VCaP (cell line): ENCODE results near the gene DMRT2.

Source experiments
- H3K27ac ChIP-seq: fragments of 450-650 bp; 2 replicates; pipeline ENCODE4 v1.5.1; 2017
- TF ChIP-seq, protein P1 (sequence below): fragments of 450-650 bp; conservative IDR thresholded peaks from 2 replicates; pipeline ENCODE4 v1.5.1; 2017; ENCODE audit warnings: mild to moderate bottlenecking, moderate library complexity

The DMRT2 gene

DNA sequence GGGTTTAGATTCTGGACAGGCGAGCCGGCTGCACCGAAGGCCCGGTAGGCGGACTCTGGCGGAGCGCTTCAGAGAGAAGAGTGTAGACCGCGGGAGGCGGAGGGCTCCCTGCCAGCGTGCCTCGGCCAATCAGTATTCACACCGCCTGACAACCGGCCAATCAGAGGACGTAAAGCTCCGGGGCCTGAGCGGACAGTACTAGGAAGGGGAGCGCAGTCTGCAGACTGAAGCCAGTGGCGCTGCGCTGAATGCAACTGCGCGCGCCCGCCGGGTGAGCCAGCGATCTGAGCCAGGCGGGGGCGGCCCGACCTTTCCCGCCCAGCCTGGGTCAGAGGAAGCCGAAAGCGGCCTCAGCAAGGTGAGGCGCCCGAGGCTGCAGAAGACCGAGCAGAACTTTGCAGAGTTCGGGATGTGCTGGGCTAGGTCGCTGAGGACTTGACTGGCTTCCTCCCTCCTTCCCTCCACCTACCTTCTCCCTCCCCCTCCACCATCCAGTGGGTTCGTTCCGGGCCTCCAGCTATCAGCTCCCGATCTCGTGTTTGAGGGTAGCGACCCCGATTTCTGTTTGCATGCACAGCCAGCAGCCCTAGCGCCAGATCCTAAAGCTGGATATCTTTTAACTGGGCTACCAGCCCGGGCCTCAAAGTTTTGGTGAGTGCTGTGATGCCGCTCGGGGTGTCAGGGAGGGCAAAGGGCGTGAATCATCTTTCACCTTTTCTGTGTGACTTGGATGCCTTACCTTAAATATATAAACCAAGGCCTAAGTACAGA is at the start of gene DMRT2:
Gene DMRT2, plus strand, starts transcription at position 233 of the 771 bp plus-strand sequence. CDS start 1,257 bp downstream, outside the sequence.
- TF ChIP-seq, protein P1, sequence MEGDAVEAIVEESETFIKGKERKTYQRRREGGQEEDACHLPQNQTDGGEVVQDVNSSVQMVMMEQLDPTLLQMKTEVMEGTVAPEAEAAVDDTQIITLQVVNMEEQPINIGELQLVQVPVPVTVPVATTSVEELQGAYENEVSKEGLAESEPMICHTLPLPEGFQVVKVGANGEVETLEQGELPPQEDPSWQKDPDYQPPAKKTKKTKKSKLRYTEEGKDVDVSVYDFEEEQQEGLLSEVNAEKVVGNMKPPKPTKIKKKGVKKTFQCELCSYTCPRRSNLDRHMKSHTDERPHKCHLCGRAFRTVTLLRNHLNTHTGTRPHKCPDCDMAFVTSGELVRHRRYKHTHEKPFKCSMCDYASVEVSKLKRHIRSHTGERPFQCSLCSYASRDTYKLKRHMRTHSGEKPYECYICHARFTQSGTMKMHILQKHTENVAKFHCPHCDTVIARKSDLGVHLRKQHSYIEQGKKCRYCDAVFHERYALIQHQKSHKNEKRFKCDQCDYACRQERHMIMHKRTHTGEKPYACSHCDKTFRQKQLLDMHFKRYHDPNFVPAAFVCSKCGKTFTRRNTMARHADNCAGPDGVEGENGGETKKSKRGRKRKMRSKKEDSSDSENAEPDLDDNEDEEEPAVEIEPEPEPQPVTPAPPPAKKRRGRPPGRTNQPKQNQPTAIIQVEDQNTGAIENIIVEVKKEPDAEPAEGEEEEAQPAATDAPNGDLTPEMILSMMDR, result peak; percentile 23
- peak within 1 kb of the TSS; percentile 43 for H3K27ac ChIP-seq

DNA sequence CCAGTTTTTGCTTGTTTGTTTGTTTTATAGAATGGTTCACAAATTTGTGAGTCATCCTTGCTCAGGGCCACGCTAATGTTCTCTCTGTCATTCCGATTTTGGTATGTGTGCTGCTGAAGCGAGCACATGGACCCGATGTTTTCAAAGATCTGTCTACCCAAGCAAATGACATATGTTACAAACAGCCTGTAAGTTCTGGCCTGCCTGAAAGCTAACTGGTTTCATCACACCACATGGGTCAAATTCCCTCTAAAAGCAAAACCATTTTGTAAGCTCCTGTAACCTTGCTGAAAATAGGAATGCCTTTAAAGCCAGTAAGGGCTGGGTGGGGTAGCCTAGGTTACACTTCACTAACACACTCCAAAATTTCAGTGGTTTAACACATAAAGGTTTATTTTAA is 48.3 kb upstream of the DMRT2 start:
- TF ChIP-seq, protein P1, result no peak

DNA sequence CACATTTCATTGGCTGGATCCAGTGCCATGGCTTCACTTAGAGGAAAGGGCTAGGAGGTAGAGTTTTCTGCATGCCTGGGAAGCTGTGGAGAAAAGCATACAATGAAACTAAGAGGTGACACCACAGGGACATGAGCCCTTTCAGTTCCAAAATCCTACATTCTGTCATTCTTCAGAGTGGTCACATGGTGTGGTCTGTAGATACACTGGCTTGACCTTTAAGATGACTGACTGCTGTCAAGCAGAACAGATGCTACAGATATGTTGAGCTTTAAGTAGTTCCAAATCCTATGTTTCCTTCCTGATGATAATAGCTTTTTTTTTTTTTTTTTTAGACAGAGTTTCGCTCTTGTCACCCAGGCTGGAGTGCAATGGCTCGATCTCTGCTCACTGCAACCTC is 47.5 kb upstream of the DMRT2 start:
- no peak overlapping the region for H3K27ac ChIP-seq
- TF ChIP-seq, protein P1, result no peak

More for the DNA sequence above, 48.3 kb upstream of the DMRT2 start:
- no peak overlapping the region for H3K27ac ChIP-seq

DNA sequence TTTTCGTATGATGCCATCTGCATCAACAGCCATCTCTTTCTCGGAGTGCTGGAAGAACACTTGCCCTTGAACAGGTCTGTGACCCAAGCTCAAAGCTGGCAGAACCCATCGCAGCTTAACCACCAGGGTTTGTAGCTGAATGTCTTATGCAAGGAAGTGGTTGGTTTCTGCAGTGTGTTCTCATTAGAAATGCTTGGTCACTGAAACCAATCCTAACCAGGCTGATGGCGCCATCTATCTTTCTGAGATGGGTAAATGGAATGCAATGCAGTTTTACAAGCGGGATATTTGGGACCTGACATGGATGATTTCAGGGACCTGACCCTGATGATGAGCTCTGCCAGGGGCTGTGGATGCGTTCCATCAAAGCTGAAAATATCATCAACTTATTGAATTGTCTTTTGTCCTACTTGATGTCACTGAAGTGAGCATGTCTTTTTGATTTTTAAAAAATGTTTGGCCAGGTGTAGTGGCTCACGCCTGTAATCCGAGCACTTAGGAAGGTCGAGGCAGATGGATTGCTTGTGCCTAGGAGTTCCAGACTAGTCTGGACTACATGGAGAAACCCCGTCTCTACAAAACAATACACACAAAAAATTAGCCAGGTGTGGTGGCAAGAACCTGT is 45.0 kb upstream of the DMRT2 start:
- H3K27ac ChIP-seq, result no peak overlapping the region
- TF ChIP-seq, protein P1, result peak; percentile 84

DNA sequence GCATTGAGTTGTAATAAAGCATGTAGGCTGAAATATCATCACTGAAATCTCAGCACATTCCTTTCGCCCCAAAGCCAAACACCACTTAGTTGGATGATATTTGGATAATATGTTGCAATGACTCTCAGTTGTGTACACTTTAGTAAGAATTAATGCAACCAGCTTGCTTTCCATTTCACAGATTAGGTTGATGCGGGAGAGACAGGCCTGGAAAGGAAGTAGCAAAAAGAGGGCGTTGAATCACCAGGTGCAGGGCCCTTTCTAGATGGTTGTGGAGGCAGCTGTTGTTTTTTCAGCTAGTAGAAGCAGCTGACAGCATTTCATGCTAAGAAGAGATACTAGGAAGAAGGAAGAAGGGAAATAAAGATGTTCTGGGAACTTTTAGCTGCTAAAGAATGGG is 42.8 kb upstream of the DMRT2 start:
- TF ChIP-seq, protein P1, result no peak
- H3K27ac ChIP-seq, result no peak overlapping the region

DNA sequence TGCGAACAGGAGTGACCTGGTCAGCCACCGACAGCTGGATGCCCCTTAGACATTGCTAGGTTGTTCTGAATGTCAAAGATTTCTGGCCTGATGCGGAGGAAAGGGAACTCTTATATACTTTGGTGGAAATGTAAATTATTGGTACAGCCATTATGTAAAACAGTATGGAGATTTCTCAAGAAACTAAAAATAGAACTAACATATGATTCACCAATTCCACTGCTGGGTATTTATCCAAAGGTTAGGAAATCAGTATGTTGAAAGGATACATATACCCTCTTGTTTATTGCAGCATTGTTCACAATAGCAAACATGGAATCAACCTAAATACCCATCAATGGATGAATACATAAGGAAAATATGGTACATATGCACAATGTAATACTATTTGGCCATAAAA is 41.9 kb upstream of the DMRT2 start:
- H3K27ac ChIP-seq, result no peak overlapping the region
- TF ChIP-seq, protein P1, result no peak

DNA sequence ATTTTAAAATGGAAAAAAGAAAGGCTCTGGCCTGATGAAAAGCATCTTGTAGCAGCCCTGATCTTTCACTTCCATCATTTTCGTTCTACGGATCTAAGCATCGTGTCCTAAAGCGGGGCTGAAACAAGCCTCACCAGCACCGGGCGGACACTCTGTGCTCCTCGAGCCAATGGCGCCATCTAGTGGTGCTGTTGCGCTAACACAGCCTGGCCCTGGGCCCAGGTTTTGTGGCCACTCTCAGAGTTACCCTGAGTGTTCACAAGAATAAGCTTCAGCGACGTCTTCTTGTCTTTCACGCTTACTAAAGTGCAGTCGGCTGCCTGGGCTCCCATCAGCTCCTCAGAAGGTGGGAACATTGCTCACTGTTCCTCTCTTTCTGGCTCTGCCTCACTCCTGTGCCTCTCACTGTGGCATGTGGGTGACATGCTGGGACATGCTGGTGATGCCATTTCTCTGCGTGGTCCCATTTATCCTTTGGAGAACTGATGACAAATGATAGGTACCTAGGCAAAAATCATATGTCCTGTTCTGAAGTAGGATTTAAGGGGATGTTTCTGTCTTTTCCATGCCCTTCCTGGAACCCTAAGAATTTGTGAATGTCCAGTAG is 41.0 kb upstream of the DMRT2 start:
- TF ChIP-seq, protein P1, result peak; percentile 99
- no peak overlapping the region for H3K27ac ChIP-seq
